ENCODE data around the gene CDH12. TPM values are rescaled to one million over a fixed set of nuclear protein-coding genes. Genes with fewer than 3 reads are reported as not detected.

The CDH12 gene
- total RNA-seq, 1 experiment from 2014 or later: not detected

DNA sequence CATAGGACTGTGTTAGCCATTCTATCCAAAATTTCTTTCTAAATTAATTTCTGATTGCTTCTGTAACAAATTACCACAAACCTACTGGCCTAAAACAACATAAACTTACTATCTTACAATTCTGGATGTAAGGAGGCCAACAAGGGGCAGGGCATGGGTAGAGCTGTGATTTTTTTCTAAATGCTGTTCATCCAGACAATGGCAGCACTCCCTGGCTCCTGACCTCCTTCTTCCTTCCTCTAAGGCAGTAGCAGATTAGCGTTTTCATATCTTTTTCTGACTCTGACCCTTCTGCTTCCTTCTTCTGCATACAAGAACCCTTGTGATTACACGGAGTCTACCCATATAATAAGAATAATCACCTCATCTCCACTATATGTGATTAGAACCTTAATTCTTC is 1005.8 kb downstream of the CDH12 start:
- DNase-seq (ENCODE audit: low read depth, low spot score): no peak
- RAD21 ChIA-PET (ENCODE audit: low non-redundant PET in 1 of 2, low total read pairs in 2 of 2, uncharacterized antibody in 2 of 2, unreplicated experiment in 2 of 2): no interaction called here
- ATAC-seq: no peak
- Histone ChIP-seq H3K79me2 (ENCODE audit: insufficient read depth, low read length) (no peaks in the 10 kb centered on the region), H3K9me3 (ENCODE audit: control insufficient read depth in 1 of 2, insufficient read depth in 1 of 2, low read depth in 1 of 2, low read length in 2 of 2) (peaks cover 14 to 22% of the 10 kb centered on the region in 2 experiments; a peak in 3 of 4 replicates), H2AFZ (ENCODE audit: low read depth, low read length, poor library complexity, severe bottlenecking) (no peak overlapping the region), H3K4me3 (replicated peaks in 1 of 2; ENCODE audit: low read depth in 1 of 2, low read length in 2 of 2) (no peak overlapping the region), H3K27ac (ENCODE audit: low read depth, low read length) (no peak overlapping the region), H4K20me1 (ENCODE audit: insufficient read depth) (no peaks in the 10 kb centered on the region), H3K9ac (ENCODE audit: low read length) (no peak overlapping the region), H3K27me3 (ENCODE audit: insufficient read depth, low read length) (no peaks in the 10 kb centered on the region), H3K36me3 (ENCODE audit: control insufficient read depth in 1 of 2, insufficient read depth in 2 of 2, low read length in 2 of 2) (no peaks in the 10 kb centered on the region), H3K9me2 (ENCODE audit: insufficient read depth) (no peaks in the 10 kb centered on the region), H3K4me1 (ENCODE audit: control insufficient read depth in 1 of 2, insufficient read depth in 2 of 2, low read length in 2 of 2) (no peaks in the 10 kb centered on the region; a peak in 1 of 4 replicates), H3K4me2 (ENCODE audit: low read length) (no peak overlapping the region)
- BruUV-seq (replicated peaks): no TSS peak
- POLR2A ChIA-PET: no interaction called here
- intact Hi-C loops (cut with micrococcal nuclease): no loop called here
- no peak for TF ChIP-seq SRF (IDR thresholded peaks at IDR 0.05; ENCODE audit: low read depth)
- CTCF ChIA-PET: no interaction called here

DNA sequence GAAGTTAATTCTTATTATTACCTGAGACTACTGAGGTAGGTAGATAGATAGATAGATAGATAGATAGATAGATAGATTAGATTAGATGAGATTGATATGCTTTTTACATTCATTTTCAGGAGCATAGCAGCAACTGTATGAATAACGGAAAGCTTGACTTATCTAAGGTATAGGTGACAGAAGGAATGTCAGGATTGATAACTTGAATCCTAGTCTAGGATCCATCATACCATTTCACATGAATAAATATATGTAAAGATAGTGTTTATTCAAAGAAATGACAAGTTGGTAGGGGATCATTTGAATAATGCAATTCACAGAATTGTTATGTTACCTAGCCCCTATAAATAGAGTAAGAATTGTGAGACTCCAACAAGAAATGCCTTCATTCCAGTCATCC is 1008.2 kb downstream of the CDH12 start:
- ATAC-seq (no peak), DNase-seq (ENCODE audit: low read depth, low spot score) (no peak)
- no peaks in the 10 kb centered on the region for H4K20me1 ChIP-seq (ENCODE audit: insufficient read depth)
- CTCF ChIA-PET: no interaction called here
- intact Hi-C loops (cut with micrococcal nuclease): no loop called here
- H3K36me3 ChIP-seq (ENCODE audit: control insufficient read depth in 1 of 2, insufficient read depth in 2 of 2, low read length in 2 of 2): no peaks in the 10 kb centered on the region
- no peak overlapping the region for H3K9ac ChIP-seq (ENCODE audit: low read length)
- H2AFZ ChIP-seq (ENCODE audit: low read depth, low read length, poor library complexity, severe bottlenecking): no peak overlapping the region
- no peak overlapping the region for H3K4me3 ChIP-seq (replicated peaks in 1 of 2; ENCODE audit: low read depth in 1 of 2, low read length in 2 of 2)
- POLR2A ChIA-PET: no interaction called here
- no peak overlapping the region for H3K27ac ChIP-seq (ENCODE audit: low read depth, low read length)
- TF ChIP-seq, protein P1, sequence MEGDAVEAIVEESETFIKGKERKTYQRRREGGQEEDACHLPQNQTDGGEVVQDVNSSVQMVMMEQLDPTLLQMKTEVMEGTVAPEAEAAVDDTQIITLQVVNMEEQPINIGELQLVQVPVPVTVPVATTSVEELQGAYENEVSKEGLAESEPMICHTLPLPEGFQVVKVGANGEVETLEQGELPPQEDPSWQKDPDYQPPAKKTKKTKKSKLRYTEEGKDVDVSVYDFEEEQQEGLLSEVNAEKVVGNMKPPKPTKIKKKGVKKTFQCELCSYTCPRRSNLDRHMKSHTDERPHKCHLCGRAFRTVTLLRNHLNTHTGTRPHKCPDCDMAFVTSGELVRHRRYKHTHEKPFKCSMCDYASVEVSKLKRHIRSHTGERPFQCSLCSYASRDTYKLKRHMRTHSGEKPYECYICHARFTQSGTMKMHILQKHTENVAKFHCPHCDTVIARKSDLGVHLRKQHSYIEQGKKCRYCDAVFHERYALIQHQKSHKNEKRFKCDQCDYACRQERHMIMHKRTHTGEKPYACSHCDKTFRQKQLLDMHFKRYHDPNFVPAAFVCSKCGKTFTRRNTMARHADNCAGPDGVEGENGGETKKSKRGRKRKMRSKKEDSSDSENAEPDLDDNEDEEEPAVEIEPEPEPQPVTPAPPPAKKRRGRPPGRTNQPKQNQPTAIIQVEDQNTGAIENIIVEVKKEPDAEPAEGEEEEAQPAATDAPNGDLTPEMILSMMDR (IDR thresholded peaks at IDR 0.05 in 2 of 3, conservative IDR thresholded peaks at IDR 0.05 in 1 of 3; ENCODE audit: borderline replicate concordance in 1 of 3, insufficient read depth in 1 of 3, low read depth in 2 of 3, low read length in 2 of 3): no peak
- no peak for TF ChIP-seq CEBPB (IDR thresholded peaks at IDR 0.05; ENCODE audit: low read depth)
- TF ChIP-seq FOSL1 (IDR thresholded peaks at IDR 0.05; ENCODE audit: low read depth): no peak
- TF ChIP-seq, protein P2, sequence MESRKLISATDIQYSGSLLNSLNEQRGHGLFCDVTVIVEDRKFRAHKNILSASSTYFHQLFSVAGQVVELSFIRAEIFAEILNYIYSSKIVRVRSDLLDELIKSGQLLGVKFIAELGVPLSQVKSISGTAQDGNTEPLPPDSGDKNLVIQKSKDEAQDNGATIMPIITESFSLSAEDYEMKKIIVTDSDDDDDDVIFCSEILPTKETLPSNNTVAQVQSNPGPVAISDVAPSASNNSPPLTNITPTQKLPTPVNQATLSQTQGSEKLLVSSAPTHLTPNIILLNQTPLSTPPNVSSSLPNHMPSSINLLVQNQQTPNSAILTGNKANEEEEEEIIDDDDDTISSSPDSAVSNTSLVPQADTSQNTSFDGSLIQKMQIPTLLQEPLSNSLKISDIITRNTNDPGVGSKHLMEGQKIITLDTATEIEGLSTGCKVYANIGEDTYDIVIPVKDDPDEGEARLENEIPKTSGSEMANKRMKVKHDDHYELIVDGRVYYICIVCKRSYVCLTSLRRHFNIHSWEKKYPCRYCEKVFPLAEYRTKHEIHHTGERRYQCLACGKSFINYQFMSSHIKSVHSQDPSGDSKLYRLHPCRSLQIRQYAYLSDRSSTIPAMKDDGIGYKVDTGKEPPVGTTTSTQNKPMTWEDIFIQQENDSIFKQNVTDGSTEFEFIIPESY (IDR thresholded peaks at IDR 0.05; ENCODE audit: extremely low read depth, insufficient replicate concordance, low read length): no peak
- no peak for TF ChIP-seq EZH2 (IDR thresholded peaks at IDR 0.05)
- TF ChIP-seq, protein P3, sequence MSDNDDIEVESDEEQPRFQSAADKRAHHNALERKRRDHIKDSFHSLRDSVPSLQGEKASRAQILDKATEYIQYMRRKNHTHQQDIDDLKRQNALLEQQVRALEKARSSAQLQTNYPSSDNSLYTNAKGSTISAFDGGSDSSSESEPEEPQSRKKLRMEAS (IDR thresholded peaks at IDR 0.05): no peak
- no peak for TF ChIP-seq POLR2A (IDR thresholded peaks at IDR 0.05; ENCODE audit: borderline replicate concordance, extremely low read depth, insufficient read depth, insufficient read length)
- no peak for TF ChIP-seq SIN3A (IDR thresholded peaks at IDR 0.05; ENCODE audit: low read depth)
- RAD21 ChIA-PET (ENCODE audit: low non-redundant PET in 1 of 2, low total read pairs in 2 of 2, uncharacterized antibody in 2 of 2, unreplicated experiment in 2 of 2): no interaction called here
- BruUV-seq (replicated peaks): no TSS peak
- H3K9me3 ChIP-seq (ENCODE audit: control insufficient read depth in 1 of 2, insufficient read depth in 1 of 2, low read depth in 1 of 2, low read length in 2 of 2): peaks cover 14 to 21% of the 10 kb centered on the region in 2 experiments; a peak in 3 of 4 replicates
- H3K27me3 ChIP-seq (ENCODE audit: insufficient read depth, low read length): no peaks in the 10 kb centered on the region
- no peaks in the 10 kb centered on the region for H3K79me2 ChIP-seq (ENCODE audit: insufficient read depth, low read length)
- no peaks in the 10 kb centered on the region; a peak in 1 of 4 replicates for H3K4me1 ChIP-seq (ENCODE audit: control insufficient read depth in 1 of 2, insufficient read depth in 2 of 2, low read length in 2 of 2)
- H3K9me2 ChIP-seq (ENCODE audit: insufficient read depth): no peaks in the 10 kb centered on the region
- no peak overlapping the region for H3K4me2 ChIP-seq (ENCODE audit: low read length)
